ENCODE measurements around the gene EXD3.
"Not testable (repeated sequence)": the region's sequence is repeated elsewhere in the genome, so short reads cannot be mapped to it uniquely, and the experiment has no call there.

Gene EXD3

GRCh38 chr9:137458194-137459151 is 35.5 kb upstream of the EXD3 start:
- no peak for DNase-seq

- no peak for DNase-seq
These were observed 34.6 kb upstream of the EXD3 start for GRCh38 chr9:137457406-137458193.

DNA sequence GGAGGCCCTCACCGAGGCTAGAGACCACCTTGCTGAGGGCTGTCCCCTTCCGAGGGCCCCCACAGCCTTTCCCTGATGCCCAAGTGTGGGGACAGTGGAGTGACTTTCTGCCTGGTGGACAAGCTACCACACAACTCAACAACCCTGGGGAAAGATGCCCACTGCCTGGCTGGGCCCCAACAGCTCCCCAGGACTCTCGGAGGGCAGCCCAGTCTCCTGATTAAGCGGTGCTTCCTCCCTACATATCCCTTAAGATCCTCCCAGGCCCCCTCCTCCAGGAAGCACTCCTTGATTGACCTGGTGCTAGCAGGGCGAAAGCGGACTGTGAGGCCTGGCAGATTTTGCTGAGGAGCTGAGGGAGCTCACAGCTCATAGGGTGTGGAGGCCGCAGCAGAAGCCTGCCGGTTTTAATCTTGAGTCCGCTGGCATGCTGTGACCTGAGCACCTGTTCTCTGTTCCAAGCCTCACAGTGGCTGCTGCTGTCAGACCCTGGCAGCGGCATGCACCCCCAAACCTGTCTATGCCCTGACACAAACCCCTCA is 34.0 kb upstream of the EXD3 start:
- no peak for DNase-seq

DNA sequence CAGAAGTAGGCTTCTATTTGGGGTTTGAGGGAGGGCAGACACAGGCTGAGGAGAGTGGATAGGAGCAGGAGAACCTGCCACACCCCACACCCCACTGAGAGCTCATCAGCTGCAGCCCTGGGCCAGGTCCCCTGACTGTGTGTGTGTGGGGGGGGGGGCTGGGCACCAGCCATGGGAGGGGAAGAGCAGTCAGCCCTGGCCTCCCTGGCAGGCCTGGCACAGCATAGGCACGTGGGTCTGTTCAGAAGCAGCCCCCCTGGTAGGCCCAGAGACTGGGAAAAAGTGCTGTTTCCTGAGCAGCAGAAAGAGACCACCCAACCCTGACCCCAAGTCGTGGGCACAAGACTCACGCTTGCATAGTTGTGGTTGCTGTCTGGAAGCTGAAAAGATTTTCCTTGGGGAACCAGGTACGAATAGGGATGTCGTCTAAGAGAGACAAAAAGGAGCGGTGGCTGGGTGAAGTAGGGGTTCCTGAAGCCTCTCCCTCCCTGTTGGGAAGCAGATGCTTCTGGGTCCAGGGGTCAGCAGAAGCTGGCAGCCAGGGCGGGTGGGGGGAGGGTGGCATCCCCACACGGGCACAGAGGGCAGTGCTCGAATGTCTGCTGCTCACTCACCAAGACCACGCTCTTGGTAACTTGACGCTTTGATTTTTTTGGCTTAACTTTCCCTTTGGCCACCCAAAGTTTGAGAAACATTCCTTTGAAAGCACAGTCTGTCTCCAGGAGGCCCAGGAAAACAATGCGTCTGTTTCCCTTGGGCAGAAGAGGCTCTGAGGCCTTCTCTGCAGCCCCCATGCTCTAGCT is 33.3 kb upstream of the EXD3 start:
- DNase-seq: no peak

- no peak for DNase-seq
These were observed 32.5 kb upstream of the EXD3 start for GRCh38 chr9:137455359-137455991.

GRCh38 chr9:137454597-137455358 is 31.8 kb upstream of the EXD3 start:
- no peak for DNase-seq

DNA sequence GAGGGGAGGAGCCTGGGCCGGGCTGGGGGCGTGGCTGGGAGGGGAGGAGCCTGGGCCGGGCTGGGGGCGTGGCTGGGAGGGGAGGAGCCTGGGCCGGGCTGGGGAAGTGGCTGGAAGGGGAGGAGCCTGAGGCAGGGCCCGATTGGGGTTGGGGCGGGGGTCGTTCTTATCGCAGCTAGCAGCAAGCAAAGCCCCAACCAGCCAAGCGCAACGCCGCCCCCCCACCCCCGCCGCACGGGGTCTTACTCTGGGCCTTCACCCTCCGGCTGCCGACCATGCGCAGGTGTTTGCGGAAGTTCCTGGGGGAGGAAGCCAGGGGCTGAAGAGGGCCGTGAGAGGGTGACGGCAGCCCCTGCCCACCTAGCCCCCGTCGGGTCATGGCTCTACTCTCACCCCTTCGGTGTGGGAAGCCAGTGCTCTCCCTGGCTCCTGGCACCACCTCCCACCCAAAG is 31.2 kb upstream of the EXD3 start:
- DNase-seq: no peak

DNA sequence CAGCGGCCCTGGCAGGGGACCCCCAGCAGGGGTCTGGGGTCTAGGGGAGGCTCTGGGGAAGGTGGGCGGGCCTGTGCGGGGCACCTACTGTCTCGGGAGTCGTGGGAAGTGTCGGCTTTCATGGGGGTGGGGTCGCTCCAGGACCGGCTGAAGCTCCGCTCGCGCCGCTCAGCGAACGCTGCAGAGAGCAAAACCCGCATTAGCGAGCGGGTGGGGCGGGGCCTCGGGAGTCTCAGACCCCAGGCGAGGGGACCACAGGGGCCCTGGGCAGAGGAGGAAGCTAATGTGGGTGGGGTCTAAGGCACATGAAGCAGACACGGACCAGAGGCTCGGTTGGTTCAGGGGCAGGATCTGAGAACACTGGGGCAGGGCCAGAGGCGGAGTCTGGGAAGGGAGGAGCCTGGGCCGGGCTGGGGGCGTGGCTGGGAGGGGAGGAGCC is 30.7 kb upstream of the EXD3 start:
- DNase-seq: peak; percentile 74

DNA sequence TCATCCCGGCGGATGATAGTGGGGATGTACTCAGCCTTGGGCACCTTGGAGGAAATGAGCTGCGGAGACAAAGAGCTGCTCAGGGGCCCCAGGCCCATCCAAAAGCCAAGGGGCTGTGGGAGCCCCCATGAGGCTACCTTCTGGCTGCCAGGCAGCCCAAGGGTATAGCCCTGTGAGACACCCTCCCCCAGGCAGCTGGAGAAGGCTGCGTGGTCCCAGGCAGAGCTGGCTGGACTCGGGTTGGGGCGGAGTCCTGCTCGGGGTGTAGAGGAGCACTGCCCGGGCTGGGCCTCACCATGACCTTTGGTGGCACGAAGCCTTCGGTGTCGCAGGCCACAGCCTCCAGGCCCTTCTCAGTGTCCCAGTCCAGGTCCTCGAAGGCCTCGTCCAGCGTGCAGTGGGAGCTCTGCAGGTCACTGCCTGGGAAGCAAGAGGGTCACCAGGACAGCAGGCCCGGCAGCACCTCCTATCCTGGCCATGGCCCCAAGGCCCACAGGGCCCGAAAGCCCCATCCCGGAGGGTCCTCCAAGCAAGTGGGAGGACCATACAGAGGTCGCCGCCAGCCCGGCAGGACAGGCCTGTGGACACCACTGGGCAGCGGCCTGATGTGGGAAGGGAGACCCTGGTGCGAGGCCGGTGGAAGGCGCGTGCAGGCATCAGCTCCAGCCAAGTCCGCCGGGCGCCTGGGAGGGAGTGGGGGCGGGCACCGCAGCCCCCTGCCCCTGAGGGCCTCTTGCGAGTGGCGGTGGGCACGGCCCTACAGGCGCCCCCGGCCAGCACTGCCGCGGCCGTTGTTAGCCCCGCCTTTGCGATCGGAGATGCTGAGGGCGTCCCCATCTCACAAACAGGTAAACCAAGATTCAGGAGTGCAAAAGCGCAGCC is 30.0 kb upstream of the EXD3 start:
- DNase-seq: no peak

DNA sequence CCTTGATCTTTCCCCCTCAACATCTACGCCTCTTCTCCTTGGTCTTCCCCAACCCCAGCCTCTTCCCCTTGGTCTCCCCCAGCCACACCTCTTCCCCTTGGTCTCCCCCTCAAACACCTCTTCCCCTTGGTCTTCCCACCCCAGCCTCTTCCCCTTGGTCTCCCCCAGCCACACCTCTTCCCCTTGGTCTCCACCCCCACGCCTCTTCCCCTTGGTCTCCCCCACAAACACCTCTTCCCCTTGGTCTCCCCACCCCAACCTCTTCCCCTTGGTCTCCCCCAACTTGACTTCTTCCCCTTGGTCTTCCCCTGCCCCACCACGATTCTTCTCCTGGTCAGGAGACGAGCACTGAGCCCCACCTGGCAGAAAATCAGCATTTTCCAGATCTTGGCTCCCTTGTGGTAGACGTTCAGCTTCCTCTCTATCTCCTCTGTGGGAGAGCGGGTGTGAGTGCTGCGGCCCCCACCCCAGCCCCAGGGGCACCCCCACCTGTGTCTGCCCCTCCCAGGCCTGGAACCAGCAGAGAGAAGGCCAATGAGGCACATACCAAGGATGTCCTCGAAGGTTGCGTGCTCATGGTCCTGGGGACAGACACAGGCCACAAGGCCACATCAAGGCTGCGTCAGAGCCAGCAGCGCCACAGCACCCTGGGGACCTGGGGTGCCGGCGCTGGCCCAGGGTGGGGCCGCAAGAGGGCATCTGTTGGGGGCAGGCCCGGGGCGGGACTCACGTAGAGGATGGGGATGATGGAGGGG is 29.2 kb upstream of the EXD3 start:
- DNase-seq: no peak

DNA sequence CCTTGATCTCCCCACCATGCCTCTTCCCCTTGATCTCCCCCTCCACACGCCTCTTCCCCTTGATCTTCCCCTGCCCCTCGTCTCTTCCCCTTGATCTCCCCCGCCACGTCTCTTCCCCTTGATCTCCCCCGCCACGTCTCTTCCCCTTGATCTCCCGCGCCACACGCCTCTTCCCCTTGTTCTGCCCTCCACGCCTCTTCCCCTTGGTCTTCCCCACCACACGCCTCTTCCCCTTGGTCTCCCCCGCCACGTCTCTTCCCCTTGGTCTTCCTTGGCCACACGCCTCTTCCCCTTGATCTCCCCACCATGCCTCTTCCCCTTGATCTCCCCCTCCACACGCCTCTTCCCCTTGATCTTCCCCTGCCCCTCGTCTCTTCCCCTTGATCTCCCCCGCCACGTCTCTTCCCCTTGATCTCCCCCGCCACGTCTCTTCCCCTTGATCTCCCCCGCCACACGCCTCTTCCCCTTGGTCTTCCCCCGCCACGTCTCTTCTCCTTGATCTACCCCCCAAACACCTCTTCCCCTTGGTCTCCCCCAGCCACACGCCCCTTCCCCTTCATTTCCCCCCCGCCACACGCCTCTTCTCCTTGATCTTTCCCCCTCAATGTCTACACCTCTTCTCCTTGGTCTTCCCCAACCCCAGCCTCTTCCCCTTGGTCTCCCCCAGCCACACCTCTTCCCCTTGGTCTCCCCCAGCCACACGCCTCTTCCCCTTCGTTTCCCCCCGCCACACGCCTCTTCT is 28.5 kb upstream of the EXD3 start:
- not testable (repeated sequence) for DNase-seq

DNA sequence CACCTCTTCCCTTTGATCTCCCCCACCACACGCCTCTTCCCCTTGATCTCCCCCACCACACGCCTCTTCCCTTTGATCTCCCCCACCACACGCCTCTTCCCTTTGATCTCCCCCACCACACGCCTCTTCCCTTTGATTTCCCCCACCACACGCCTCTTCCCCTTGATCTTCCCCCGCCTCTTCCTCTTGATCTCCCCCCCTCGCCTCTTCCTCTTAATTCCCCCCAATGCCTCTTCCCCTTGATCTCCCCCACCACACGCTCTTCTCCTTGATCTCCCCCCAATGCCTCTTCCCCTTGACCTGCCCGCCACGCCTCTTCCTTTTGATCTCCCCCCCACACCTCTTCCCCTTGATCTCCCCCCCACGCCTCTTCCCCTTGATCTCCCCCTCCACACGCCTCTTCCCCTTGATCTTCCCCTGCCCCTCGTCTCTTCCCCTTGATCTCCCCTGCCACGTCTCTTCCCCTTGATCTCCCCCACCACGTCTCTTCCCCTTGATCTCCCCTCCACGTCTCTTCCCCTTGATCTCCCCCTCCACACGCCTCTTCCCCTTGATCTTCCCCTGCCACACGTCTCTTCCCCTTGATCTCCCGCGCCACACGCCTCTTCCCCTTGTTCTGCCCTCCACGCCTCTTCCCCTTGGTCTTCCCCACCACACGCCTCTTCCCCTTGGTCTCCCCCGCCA is 27.7 kb upstream of the EXD3 start:
- DNase-seq: not testable (repeated sequence)

DNA sequence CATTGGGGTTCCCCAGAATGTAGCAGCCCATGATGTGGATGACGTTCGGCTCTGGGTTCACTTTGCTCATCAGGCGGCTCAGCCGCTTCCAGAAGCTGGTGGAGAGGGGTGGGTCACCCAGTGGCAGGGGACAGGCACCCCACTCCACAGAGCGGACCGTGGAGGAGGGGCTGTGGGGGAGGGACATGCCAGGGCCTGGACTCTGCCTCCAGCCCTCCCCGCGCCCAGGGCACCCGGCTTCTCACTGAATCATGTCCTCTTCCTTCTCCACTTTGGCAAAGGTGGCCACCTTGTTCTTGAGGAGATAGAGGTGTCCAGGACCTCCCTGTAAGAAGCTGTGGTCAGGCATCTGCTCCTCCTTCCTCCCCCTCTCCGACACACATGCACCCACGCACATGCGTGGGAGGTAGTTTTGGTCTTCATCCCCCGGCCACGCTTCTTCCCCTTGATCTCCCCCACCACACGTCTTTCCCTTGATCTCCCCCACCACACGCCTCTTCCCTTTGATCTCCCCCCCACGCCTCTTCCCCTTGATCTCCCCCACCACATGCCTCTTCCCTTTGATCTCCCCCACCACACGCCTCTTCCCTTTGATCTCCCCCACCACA is 27.1 kb upstream of the EXD3 start:
- no peak for DNase-seq

DNA sequence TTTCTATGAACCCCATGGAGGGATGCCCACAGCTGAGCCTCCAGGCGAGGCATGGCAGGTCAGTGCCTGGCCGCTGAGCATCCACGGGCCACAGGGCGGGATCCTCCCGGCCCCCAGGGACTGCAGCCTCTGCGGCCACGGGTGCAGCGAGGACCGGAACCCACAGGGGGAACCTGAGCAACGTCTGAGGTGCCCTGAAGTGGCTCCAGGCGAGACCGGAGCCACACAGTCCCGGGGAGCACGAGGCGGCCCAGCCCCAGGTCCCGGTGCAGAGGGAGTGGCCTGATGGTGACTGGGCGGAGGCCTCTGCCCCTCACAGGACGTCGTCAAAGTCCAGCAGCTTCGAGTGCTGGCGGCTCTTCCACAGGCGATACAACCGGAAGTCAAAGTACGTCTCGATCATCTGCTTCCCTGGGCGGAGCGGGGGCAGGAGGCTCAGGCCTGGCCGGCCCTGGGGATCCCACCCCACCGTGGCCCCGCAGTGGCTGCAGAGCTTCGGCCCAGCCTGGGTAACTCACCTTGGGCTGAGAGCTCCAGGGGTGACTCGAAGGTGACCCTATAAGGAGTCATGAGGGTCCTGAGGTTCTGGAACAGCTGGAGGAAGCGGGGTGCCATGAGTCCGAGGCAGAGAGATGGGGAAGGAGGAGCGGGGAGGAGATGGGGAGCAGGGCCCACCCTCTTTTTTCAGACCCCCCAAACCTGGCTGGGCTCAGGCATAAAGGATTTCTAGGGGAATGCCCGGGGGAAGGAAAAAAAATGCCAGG is 26.3 kb upstream of the EXD3 start:
- no peak for DNase-seq

DNA sequence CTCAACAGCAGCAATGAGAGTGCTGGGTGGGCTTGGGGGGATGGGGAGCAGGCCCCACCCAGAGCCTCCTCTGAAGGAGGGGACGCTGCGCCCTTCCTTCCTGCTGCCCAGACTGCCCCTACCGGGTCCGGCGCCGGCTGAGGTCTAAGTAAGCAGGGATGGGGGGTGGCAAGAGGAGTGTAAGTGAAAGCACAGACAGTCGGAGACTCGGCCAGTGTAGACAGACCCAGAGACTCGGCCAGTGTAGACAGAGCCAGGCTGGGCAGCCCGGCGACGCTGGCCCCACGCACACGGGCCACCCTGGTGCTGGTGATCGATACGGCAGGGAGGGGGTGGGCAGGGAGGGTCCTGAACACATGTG is 25.6 kb upstream of the EXD3 start:
- no peak for DNase-seq

DNA sequence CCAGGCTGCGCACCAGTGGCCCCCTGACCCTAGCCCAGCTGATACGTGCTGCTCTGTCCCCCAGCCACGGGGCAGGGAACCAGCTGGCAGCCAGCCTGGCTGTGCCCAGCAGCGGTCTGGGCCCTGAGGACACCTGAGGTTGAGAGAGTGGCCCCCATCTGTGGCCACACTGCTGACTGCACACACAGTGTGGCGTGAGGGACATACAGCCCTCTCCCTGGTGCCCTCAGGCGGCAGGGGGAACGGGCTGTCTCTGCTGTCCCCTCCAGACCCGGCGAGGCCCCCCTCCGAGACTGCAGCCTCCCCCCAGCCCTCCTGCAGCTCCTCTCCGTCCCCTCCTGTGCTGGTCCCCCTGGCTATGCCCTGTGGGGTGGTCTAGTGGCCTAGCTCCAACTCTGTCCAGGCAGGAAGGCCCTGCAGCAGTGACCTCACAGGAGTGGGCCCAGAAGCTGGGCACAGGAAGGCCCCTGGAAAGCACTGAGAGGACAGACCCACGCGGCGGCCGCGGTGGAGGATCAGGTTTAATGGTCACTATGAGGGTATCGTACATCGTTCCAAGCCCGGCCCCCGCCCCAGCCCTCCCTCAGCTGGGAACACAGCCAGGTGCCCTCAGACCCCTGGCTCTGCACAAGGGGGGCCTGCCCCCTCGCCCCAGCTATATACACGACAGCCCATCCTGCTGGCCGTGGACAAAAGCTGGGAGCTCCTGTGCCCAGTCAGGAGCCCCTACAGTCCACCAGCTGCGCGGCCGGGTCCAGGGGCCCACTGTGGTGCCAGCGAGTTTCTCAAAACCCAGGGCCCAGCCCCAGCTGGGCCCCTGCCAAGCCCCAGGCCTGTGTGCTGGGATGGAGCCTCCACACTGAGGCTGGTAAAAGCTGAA is 25.0 kb upstream of the EXD3 start:
- DNase-seq: no peak
